ENCODE measurements around the gene CUX1.

DNA sequence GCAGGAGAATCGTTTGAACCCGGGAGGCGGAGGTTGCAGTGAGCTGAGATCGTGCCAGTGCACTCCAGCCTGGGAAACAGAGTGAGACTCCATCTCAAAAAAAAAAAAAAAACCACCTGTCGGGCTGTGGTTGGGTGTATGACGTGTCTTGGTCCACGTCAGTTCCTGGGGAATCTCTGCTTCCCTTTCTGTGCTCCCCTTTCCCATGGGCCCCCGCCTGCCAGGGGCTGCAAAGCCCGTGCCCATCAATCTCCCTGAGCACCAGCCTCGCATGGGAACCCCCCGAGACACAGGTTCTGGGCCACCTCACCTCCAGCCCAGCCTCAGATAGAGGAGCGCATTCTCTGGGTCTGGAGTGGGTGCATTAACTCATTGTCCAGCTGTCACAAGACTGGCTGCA lies 467.0 kb downstream of the CUX1 start:
- TF ChIP-seq, protein P1, sequence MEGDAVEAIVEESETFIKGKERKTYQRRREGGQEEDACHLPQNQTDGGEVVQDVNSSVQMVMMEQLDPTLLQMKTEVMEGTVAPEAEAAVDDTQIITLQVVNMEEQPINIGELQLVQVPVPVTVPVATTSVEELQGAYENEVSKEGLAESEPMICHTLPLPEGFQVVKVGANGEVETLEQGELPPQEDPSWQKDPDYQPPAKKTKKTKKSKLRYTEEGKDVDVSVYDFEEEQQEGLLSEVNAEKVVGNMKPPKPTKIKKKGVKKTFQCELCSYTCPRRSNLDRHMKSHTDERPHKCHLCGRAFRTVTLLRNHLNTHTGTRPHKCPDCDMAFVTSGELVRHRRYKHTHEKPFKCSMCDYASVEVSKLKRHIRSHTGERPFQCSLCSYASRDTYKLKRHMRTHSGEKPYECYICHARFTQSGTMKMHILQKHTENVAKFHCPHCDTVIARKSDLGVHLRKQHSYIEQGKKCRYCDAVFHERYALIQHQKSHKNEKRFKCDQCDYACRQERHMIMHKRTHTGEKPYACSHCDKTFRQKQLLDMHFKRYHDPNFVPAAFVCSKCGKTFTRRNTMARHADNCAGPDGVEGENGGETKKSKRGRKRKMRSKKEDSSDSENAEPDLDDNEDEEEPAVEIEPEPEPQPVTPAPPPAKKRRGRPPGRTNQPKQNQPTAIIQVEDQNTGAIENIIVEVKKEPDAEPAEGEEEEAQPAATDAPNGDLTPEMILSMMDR (IDR thresholded peaks at IDR 0.05) = no peak
- TF ChIP-seq POLR2A (IDR thresholded peaks at IDR 0.05) = no peak
